Suppressor macrophage (primary cell): ENCODE results near the gene CCDC9B.

ENCODE experiments used
- DNase-seq, 4 experiments: peaks; one replicate each; pipeline ENCODE4 v3.0.0-alpha.2; 2020 to 2022

Gene CCDC9B

GRCh38 chr15:40289140-40289775, 51.5 kb downstream of the CCDC9B start:
- no peak for DNase-seq

GRCh38 chr15:40287968-40288367, 52.8 kb downstream of the CCDC9B start:
- DNase-seq: no peak

- peak; percentile 54 to 77 (median 74) for DNase-seq
Observed at GRCh38 chr15:40287505-40287904, 53.2 kb downstream of the CCDC9B start.

DNA sequence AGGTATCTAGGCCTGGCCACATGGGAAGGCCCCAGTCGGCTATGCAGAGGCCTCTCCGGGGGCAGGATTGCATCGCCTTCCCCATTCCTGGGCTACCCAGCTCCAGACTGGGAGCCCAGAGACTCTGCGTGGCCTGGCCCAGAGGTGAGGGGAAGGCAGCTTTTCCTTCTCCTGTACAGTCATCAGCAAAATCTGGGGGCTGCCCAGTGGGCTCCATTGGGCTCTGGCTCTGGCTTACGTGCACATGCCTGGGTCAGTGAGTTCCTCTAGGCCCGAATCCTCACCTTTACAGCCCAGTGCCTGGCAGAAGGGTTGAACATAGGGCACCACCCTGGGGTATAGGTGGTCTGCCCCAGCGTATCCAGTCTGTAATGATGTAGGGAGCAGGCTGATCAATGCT, 53.9 kb downstream of the CCDC9B start:
- peak in 2 of 4 experiments; percentile 39 to 52 for DNase-seq

DNA sequence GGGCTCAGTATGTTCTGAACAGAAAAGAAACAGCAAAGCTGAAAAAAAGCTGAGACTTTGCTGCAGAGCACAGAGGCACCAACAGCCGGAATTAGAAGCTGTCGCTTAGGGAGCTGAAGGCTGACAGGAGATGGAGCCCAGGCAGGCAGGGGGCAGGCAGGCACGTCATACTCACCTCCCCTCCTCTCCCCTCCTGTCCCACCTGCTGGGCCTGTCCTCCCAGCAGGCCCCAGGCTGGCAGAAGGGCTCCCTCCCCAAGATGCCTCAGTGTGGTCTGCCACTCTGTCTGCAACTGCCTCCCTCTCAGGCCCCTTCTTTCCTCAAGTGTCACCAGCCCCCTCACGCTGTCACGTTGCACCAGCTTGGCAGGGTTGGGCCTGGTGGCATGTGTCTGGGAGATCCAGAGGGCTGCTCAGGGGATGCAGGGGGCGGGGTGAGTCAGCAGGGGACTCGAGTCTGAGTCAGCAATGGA, 54.6 kb downstream of the CCDC9B start:
- DNase-seq: peak; percentile 69 to 87 (median 84)

DNA sequence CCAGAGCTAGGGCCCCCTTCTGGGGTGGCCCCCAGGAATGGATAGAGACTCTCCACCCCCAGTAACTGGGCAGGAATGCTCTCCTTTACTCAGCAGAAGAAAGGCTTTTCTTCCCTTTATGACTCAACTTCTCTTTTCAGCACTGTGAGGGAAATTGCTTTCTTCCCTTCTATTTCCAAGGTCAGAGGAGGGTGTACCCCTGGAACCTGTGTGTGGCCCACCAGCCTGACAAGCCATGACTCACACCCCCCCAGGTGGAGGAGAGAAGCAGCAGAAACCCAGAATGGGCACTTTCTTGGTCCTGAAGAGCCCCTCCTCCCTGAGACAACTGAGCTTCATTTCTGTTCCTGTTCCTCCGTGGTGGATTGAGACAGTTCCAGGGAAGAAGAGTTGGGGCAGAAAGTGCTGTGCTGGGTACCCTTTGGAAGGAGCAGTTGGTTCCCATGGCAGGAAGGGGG, 55.2 kb downstream of the CCDC9B start:
- peak; percentile 39 to 62 (median 56) for DNase-seq

DNA sequence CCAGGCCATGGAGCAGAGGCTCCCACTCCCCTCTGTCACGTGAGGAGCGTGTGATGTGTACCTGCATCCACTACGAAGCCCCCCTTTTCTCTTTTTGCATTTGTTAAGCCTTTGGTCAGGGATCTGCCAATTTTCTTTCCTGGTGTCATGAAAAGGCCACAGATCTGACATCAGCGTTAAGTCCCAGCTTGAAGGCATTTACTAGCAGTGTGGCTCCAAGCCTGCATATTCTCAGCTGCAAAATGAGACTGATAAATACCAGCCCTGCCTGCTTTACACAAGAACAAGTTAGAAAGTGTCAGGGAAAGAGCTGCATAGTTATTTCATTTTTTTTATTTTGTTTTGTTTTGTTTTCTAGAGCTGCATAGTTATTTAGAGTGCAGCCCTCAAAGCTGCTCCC, 55.6 kb downstream of the CCDC9B start:
- no peak for DNase-seq

- no peak for DNase-seq
Observed at GRCh38 chr15:40283615-40284300, 57.0 kb downstream of the CCDC9B start.

GRCh38 chr15:40282869-40283614, 57.7 kb downstream of the CCDC9B start, which contains the start of gene ANKRD63:
TSS of gene ANKRD63 (minus strand) at chr15:40283064. CDS start at chr15:40282586, 478 bp downstream.
- peak; percentile 28 to 76 (median 56) for DNase-seq

DNA sequence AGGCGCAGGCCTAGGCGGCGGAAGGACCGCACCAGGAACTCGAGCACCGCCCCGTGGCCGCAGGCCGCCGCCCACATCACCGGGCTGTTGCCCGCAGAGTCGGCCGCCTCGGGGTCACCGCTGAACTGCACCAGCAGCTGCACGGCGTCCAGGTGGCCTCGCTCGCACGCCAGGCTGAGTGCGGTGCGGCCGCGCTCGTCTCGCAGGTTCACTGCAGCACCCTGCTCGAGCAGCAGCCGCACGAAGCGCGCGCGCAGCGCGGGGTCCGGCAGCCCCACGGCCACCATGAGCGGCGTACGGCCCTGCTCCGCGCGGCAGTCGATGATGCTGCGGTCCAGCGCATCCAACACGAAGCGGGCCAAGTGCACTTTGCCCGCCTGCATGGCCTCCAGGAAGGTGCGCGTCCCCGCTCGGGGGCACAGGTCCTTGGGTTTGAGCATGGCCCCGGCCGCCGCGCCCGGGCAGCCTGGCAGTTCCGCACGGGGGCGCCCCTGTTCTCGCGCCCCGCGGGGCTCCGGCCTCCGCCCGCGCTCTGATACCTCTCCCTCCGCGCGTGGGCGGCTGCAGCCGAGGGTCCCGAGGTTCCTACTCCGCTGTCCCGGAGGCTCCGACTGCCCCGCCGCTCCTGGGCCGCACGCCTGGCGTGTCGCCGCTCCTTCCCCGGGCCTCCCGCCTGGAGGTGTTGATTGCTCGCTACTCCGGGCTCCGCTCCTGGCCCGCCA, 58.4 kb downstream of the CCDC9B start:
- DNase-seq: peak; percentile 46 to 82 (median 67)

GRCh38 chr15:40281801-40282146, 59.0 kb downstream of the CCDC9B start:
- DNase-seq: no peak
